NB4 (cell line): ENCODE measurements around the gene ALPG.

Experiments used
- POLR2A ChIP-seq: IDR thresholded peaks from 2 replicates; pipeline ENCODE4 v1.6.1; 2011; ENCODE audit warnings: mild to moderate bottlenecking; ENCODE audit not compliant: insufficient read length; ENCODE audit errors: extremely low read depth
- TF ChIP-seq, protein P1 (sequence below): IDR thresholded peaks from one replicate; pipeline ENCODE4 v1.5.1; 2012; ENCODE audit warnings: low read depth, low read length

- TF ChIP-seq, protein P1, sequence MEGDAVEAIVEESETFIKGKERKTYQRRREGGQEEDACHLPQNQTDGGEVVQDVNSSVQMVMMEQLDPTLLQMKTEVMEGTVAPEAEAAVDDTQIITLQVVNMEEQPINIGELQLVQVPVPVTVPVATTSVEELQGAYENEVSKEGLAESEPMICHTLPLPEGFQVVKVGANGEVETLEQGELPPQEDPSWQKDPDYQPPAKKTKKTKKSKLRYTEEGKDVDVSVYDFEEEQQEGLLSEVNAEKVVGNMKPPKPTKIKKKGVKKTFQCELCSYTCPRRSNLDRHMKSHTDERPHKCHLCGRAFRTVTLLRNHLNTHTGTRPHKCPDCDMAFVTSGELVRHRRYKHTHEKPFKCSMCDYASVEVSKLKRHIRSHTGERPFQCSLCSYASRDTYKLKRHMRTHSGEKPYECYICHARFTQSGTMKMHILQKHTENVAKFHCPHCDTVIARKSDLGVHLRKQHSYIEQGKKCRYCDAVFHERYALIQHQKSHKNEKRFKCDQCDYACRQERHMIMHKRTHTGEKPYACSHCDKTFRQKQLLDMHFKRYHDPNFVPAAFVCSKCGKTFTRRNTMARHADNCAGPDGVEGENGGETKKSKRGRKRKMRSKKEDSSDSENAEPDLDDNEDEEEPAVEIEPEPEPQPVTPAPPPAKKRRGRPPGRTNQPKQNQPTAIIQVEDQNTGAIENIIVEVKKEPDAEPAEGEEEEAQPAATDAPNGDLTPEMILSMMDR = no peak
- no peak for TF ChIP-seq POLR2A
Measured at GRCh38 chr2:232361646-232362045, 45.0 kb upstream of the ALPG start.
